Measurements from ENCODE around the gene KRTAP2-2.

KRTAP2-2 gene

DNA sequence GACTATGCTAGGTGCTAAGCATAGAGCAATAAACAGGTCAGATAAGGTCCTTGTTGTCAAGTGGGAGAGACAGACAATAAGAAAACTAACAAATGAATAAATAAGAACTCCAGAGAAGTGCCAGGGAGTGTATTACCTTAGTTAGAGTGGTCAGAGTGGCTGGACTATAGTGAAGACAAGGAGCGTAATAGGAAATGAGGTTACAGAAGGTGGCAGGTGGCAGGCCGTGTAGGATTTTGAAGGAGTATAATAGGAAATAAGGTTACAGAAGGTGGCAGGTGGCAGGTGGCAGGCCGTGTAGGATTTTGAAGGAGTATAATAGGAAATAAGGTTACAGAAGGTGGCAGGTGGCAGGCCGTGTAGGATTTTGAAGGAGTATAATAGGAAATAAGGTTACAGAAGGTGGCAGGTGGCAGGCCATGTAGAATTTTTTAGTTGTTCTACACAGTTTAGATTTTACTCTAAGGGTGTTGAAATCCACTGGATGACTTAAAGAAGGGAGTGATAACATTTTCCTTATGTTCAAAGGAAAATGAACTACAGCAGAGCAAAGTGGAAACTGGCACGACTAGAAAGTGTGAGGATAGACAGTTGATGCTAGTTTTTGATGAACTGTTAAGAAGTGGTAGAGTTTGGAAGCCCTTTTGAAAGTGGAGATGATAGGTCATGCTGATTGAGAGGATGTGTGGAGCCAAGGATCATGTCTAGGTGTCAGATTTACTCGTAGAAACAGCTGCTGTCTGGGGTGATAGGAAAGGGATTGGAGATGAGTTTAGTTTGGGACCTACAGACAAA lies 42.5 kb downstream of the KRTAP2-2 start:
- DNase-seq (ENCODE audit: low read depth), result no peak
- TF ChIP-seq, protein P1, sequence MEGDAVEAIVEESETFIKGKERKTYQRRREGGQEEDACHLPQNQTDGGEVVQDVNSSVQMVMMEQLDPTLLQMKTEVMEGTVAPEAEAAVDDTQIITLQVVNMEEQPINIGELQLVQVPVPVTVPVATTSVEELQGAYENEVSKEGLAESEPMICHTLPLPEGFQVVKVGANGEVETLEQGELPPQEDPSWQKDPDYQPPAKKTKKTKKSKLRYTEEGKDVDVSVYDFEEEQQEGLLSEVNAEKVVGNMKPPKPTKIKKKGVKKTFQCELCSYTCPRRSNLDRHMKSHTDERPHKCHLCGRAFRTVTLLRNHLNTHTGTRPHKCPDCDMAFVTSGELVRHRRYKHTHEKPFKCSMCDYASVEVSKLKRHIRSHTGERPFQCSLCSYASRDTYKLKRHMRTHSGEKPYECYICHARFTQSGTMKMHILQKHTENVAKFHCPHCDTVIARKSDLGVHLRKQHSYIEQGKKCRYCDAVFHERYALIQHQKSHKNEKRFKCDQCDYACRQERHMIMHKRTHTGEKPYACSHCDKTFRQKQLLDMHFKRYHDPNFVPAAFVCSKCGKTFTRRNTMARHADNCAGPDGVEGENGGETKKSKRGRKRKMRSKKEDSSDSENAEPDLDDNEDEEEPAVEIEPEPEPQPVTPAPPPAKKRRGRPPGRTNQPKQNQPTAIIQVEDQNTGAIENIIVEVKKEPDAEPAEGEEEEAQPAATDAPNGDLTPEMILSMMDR (IDR thresholded peaks at IDR 0.05; ENCODE audit: control insufficient read depth, extremely low read depth, insufficient read depth), result no peak
- no peak overlapping the region for H3K4me3 ChIP-seq (ENCODE audit: low read depth, low read length)

DNA sequence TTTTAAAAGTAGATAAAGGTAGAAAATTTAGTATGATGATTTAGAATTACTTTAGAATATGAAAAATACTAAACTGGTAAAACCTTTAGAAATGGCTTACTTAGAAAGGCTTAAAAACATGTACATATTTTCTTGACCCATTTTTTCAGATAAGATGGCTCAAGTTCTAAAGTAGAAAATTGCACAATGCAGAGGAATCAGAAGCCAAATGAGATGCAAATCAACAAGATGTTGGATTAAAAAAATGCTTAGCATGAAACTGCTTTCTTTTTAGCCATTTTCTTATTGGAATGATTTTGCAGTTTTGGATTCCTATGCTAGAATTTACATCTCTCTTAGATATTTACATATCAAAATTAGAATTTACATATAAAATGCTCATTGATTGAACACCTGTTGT lies 44.6 kb downstream of the KRTAP2-2 start:
- TF ChIP-seq, protein P1 (IDR thresholded peaks at IDR 0.05; ENCODE audit: control insufficient read depth, extremely low read depth, insufficient read depth), result no peak
- H3K4me3 ChIP-seq (ENCODE audit: low read depth, low read length), result no peak overlapping the region
- no peak for DNase-seq (ENCODE audit: low read depth)

- H3K4me3 ChIP-seq (ENCODE audit: low read depth, low read length), result no peak overlapping the region
- no peak for DNase-seq (ENCODE audit: low read depth)
- TF ChIP-seq, protein P1 (IDR thresholded peaks at IDR 0.05; ENCODE audit: control insufficient read depth, extremely low read depth, insufficient read depth), result no peak
These were observed 45.1 kb downstream of the KRTAP2-2 start for GRCh38 chr17:41009936-41010335.

DNA sequence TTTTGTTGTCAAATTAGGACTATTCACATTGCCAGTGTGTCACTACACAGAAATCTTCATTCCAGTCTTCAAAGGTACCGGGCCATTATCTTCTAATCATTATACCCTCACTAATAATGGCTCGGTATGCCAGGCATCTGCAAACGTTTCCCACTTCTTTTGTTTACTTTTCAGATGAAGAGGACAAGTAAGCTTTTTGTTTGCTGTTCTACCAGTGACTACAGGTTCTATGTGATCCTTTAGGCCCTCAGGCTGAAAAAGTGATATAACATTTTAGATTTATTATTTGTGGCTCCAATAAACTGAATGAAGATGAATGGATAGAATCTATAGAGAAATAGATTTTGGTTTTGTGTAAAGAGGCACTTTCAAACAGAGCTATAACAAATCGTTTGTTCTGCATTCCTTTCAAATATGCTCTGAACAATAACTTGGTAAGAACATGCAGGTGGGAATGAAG lies 45.7 kb downstream of the KRTAP2-2 start:
- TF ChIP-seq, protein P1 (IDR thresholded peaks at IDR 0.05; ENCODE audit: control insufficient read depth, extremely low read depth, insufficient read depth), result no peak
- DNase-seq (ENCODE audit: low read depth), result peak; percentile 81
- H3K4me3 ChIP-seq (ENCODE audit: low read depth, low read length), result no peak overlapping the region

DNA sequence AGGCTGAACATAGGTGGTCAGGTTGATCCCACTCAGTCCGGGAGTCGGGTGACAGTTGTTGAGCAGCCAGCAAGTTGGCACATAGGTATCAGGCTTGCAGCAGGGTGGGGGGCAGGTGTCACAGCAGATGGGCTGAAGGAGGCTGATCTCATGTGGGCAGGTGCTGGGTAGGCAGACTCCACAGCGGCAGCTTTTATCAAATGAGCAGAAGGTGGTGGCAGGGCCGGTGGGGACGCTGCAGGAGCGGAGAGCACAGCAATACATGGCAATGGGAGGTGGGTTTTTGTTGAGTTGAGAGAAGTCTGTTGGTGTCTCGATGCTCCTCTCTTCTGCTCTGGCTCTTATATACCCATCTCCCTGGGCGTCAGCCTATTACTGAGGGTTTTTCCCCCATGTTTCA lies 46.2 kb downstream of the KRTAP2-2 start, which contains the start of gene KRTAP3-1:
TSS of gene KRTAP3-1 (minus strand) at position 318 of the 400 bp plus-strand sequence. CDS start at position 264, 54 bp downstream.
- TF ChIP-seq, protein P1 (IDR thresholded peaks at IDR 0.05; ENCODE audit: control insufficient read depth, extremely low read depth, insufficient read depth), result no peak

More for the DNA sequence above, 46.2 kb downstream of the KRTAP2-2 start, which contains the start of gene KRTAP3-1:
- no peak for DNase-seq (ENCODE audit: low read depth)
- H3K4me3 ChIP-seq (ENCODE audit: low read depth, low read length), result no peak within 1 kb of the TSS
